Epithelial cell of esophagus (primary cell): ENCODE data around the gene RHOA.
"Not testable (repeated sequence)": the region's sequence is repeated elsewhere in the genome, so short reads cannot be mapped to it uniquely, and the experiment has no call there.

Source experiments
- DNase-seq: peaks from one replicate; pipeline ENCODE4 v3.0.0; 2010; ENCODE audit warnings: low read depth
- H3K4me3 ChIP-seq: 2 replicates; pipeline ENCODE4 v1.5.1; 2011; ENCODE audit warnings: mild to moderate bottlenecking, low read length, control low read depth
- TF ChIP-seq, protein P1 (sequence below): IDR thresholded peaks from 2 replicates; pipeline ENCODE4 v1.5.1; 2011; ENCODE audit warnings: low read depth, mild to moderate bottlenecking, low read length, control low read depth, inconsistent platforms; ENCODE audit not compliant: insufficient read depth; ENCODE audit errors: missing control alignments

RHOA gene

DNA sequence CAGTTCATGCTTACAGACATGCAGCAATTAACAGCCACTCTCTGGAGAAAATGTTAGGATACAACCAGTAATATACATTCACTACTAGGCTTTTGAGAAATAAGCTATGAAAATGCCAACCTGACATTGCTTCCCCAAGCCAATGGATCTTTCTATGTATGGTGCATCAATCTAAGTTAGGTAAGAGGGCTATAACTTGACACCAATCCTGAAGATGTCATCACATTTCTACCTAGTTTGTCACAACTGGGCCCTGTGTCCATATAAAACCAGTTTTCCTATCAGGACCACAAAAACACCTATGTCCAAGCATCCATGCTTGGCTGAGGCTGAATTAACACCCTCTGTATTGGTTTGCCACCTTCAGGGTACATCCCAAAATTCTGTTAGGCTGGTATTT lies 39.8 kb downstream of the RHOA start:
- DNase-seq, result no peak
- no peak overlapping the region for H3K4me3 ChIP-seq
- TF ChIP-seq, protein P1, sequence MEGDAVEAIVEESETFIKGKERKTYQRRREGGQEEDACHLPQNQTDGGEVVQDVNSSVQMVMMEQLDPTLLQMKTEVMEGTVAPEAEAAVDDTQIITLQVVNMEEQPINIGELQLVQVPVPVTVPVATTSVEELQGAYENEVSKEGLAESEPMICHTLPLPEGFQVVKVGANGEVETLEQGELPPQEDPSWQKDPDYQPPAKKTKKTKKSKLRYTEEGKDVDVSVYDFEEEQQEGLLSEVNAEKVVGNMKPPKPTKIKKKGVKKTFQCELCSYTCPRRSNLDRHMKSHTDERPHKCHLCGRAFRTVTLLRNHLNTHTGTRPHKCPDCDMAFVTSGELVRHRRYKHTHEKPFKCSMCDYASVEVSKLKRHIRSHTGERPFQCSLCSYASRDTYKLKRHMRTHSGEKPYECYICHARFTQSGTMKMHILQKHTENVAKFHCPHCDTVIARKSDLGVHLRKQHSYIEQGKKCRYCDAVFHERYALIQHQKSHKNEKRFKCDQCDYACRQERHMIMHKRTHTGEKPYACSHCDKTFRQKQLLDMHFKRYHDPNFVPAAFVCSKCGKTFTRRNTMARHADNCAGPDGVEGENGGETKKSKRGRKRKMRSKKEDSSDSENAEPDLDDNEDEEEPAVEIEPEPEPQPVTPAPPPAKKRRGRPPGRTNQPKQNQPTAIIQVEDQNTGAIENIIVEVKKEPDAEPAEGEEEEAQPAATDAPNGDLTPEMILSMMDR, result no peak

DNA sequence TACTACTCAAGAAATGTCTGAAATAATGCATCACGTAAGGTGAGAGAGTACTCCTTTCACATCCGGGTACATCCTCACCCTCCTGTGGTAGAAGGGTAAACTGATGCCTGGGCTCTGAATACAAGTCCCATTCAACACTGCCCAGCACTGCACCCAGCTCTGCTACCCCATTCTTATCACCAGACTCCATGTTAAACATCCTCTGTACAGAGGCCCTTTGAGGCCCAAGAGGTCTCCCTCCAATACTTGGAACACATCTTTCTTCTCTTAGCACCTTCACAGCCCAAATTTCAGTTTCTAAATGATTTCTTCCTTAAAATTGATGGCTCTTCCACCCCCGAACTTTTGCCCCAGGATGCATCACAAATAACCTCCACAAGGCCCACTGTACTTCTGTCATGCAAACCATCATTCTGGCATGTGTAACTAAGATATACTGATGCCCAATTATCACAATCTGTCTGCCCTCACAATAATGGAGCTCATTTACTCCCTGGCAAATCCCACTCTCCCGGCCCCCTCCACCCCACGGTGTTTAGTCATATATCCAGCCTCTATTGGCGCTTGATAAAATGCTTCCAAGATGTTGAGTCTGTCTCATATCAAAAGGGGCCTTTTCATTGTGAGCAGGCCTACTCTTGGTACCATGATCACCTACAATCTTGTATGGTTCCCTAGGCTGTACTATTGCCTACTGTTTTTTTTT lies 41.0 kb downstream of the RHOA start:
- TF ChIP-seq, protein P1, result no peak
- no peak for DNase-seq
- no peak overlapping the region for H3K4me3 ChIP-seq

DNA sequence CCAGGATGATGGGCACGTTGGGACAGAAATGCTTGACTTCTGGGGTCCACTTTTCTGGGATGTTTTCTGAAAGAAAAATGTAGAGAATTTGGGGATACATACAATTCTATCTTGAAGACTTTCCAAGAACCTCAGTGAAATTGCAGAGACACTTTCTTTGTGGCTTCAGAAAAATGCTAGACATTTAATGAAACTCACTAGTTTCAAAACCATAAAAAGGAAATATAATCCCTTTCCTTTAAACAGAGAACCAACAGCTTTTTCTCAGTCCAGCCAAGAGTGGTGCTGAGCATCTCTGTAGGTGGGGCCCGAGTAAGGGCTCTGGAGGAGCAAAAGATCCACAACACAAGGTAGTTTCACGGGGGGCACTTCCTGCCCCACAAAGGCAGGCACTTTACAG lies 49.2 kb downstream of the RHOA start:
- TF ChIP-seq, protein P1, result no peak
- no peak for DNase-seq
- H3K4me3 ChIP-seq, result no peak overlapping the region

GRCh38 chr3:49359623-49360022 lies 52.2 kb downstream of the RHOA start:
- H3K4me3 ChIP-seq, result no peak overlapping the region
- DNase-seq, result peak; percentile 47
- TF ChIP-seq, protein P1, result no peak

DNA sequence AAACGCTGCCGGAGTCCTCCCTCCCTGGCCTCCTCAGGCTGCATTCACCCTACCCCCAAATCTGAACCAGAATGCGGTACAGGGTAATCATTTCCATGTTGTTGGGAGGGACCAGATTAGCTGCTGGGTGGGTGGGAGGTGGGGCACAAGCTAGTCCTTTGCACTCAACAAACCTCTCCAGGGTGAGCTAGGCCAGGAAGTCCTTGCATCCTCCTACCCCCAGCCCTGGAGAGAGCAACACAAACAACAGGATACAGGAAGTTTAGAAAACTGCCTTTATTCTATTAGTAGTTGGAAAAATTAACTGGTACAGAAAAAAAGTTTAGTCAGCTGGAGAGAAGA lies 52.9 kb downstream of the RHOA start:
- TF ChIP-seq, protein P1, result no peak
- DNase-seq, result peak; percentile 23
- peak overlapping the region; percentile 64 for H3K4me3 ChIP-seq

GRCh38 chr3:49358217-49358883 lies 53.4 kb downstream of the RHOA start, which contains the start of gene GPX1:
GPX1 (minus strand) TSS chr3:49358353; CDS start chr3:49358278, 75 bp downstream.
- TF ChIP-seq, protein P1, result no peak
- peak; percentile 97 for DNase-seq
- peak within 1 kb of the TSS; percentile 64 for H3K4me3 ChIP-seq

DNA sequence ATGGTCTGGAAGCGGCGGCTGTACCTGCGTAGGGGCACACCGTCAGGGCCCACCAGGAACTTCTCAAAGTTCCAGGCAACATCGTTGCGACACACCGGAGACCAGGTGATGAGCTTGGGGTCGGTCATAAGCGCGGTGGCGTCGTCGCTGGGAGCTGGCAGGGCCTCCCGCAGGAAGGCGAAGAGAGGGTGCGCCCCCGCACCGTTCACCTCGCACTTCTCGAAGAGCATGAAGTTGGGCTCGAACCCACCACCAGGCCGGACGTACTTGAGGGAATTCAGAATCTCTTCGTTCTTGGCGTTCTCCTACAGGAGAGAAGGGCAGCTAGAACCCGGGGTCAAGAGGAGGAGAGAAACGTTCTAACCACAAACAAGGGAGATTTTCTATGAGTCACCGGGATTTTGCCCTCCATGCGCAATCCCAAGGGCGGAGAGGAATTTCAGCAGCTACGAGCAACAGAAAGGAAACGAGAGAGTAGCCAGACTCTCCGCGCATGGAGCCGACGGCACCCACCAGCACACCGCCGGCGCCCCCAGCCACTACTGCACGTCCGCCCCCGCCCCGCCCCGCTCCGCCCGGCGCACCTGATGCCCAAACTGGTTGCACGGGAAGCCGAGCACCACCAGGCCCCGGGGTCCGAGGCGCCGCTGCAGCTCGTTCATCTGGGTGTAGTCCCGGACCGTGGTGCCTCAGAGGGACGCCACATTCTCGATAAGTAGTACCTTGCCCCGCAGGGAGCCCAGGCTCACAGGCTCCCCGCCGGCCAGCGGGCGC lies 54.1 kb downstream of the RHOA start:
- DNase-seq, result peak; percentile 89
- peak overlapping the region; percentile 64 for H3K4me3 ChIP-seq

- H3K4me3 ChIP-seq, result peak overlapping the region; percentile 64
- not testable (repeated sequence) for DNase-seq
Observed at GRCh38 chr3:49357095-49357442, 54.7 kb downstream of the RHOA start.
